Measurements from ENCODE around the gene C1QL3. TPM values are rescaled to one million over a fixed set of nuclear protein-coding genes. Genes with fewer than 3 reads are reported as not detected.

The C1QL3 gene
- total RNA-seq, 1 donor from 2014 or later: 0.28 TPM

GRCh38 chr10:16545116-16545736, 23.5 kb upstream of the C1QL3 start:
- Histone ChIP-seq H3K27ac (no peak overlapping the region), H4K20me1 (ENCODE audit: low read depth) (no peaks in the 10 kb centered on the region), H3K9me3 (ENCODE audit: low read depth) (no peaks in the 10 kb centered on the region), H3K4me2 (no peak overlapping the region), H3K79me2 (ENCODE audit: low read depth) (no peaks in the 10 kb centered on the region), H3K27me3 (no peaks in the 10 kb centered on the region), H3K9ac (no peak overlapping the region), H3K4me3 (no peak overlapping the region), H3F3A (ENCODE audit: low read depth) (no peaks in the 10 kb centered on the region), H3K36me3 (no peaks in the 10 kb centered on the region), H3K4me1 (no peaks in the 10 kb centered on the region), H2AFZ (replicated peaks) (peak overlapping the region; percentile 73)
- no peak for TF ChIP-seq EZH2phosphoT487 (IDR thresholded peaks at IDR 0.05)
- TF ChIP-seq CTCF (IDR thresholded peaks at IDR 0.05): peak; percentile 78
- Mint-ChIP-seq H3K9me3 (no peaks in the 10 kb centered on the region), H3K27ac (no peak overlapping the region), H3K36me3 (no peaks in the 10 kb centered on the region), H3K4me3 (no peak overlapping the region), H3K27me3 (ENCODE audit: insufficient read depth, low read depth) (no peaks in the 10 kb centered on the region), H3K4me1 (no peaks in the 10 kb centered on the region)
- peak; percentile 61 for DNase-seq (ENCODE audit: low spot score)

GRCh38 chr10:16544591-16544990, 22.9 kb upstream of the C1QL3 start:
- no peak overlapping the region for H2AFZ ChIP-seq (replicated peaks)
- TF ChIP-seq CTCF (IDR thresholded peaks at IDR 0.05) (no peak), EZH2 (IDR thresholded peaks at IDR 0.05) (no peak), EZH2phosphoT487 (IDR thresholded peaks at IDR 0.05) (no peak)
- no peak for DNase-seq (ENCODE audit: low spot score)
- H3K27ac ChIP-seq: no peak overlapping the region
- H3K4me2 ChIP-seq: no peak overlapping the region
- Mint-ChIP-seq H3K9me3 (no peaks in the 10 kb centered on the region), H3K27ac (no peak overlapping the region), H3K36me3 (no peaks in the 10 kb centered on the region), H3K4me1 (no peaks in the 10 kb centered on the region), H3K27me3 (ENCODE audit: insufficient read depth, low read depth) (no peaks in the 10 kb centered on the region), H3K4me3 (no peak overlapping the region)
- H3K9me3 ChIP-seq (ENCODE audit: low read depth): no peaks in the 10 kb centered on the region
- H3K4me1 ChIP-seq: no peaks in the 10 kb centered on the region
- H4K20me1 ChIP-seq (ENCODE audit: low read depth): no peaks in the 10 kb centered on the region
- no peaks in the 10 kb centered on the region for H3K79me2 ChIP-seq (ENCODE audit: low read depth)
- no peaks in the 10 kb centered on the region for H3K36me3 ChIP-seq
- H3K4me3 ChIP-seq: no peak overlapping the region
- H3K9ac ChIP-seq: no peak overlapping the region
- no peaks in the 10 kb centered on the region for H3K27me3 ChIP-seq
- H3F3A ChIP-seq (ENCODE audit: low read depth): no peaks in the 10 kb centered on the region

GRCh38 chr10:16544099-16544498, 22.4 kb upstream of the C1QL3 start:
- no peak overlapping the region for H3K9ac ChIP-seq
- Mint-ChIP-seq H3K4me3 (no peak overlapping the region), H3K4me1 (no peaks in the 10 kb centered on the region), H3K27ac (no peak overlapping the region), H3K27me3 (ENCODE audit: insufficient read depth, low read depth) (no peaks in the 10 kb centered on the region), H3K9me3 (no peaks in the 10 kb centered on the region), H3K36me3 (no peaks in the 10 kb centered on the region)
- H3K79me2 ChIP-seq (ENCODE audit: low read depth): no peaks in the 10 kb centered on the region
- H4K20me1 ChIP-seq (ENCODE audit: low read depth): no peaks in the 10 kb centered on the region
- TF ChIP-seq EZH2phosphoT487 (IDR thresholded peaks at IDR 0.05): no peak
- no peak for TF ChIP-seq EZH2 (IDR thresholded peaks at IDR 0.05)
- no peak for TF ChIP-seq CTCF (IDR thresholded peaks at IDR 0.05)
- H3K4me1 ChIP-seq: no peaks in the 10 kb centered on the region
- no peak overlapping the region for H2AFZ ChIP-seq (replicated peaks)
- H3K9me3 ChIP-seq (ENCODE audit: low read depth): no peaks in the 10 kb centered on the region
- H3F3A ChIP-seq (ENCODE audit: low read depth): no peaks in the 10 kb centered on the region
- no peak overlapping the region for H3K4me3 ChIP-seq
- DNase-seq (ENCODE audit: low spot score): no peak
- no peak overlapping the region for H3K4me2 ChIP-seq
- no peak overlapping the region for H3K27ac ChIP-seq
- H3K27me3 ChIP-seq: no peaks in the 10 kb centered on the region
- no peaks in the 10 kb centered on the region for H3K36me3 ChIP-seq
